Natural killer cell treated with Interleukin-12 subunit alpha and Interleukin-12 subunit beta and Interleukin-15 and Interleukin-18, amount 100 ng/mL, for 72 hours (primary cell): ENCODE data around the gene BNIP1. TPM values are rescaled to one million over a fixed set of nuclear protein-coding genes. Genes with fewer than 3 reads are reported as not detected.
"Not testable (repeated sequence)": the region's sequence is repeated elsewhere in the genome, so short reads cannot be mapped to it uniquely, and the experiment has no call there.

ENCODE experiments used
- ATAC-seq, 2 donors: fragments of 150-1000 bp; cut with Tn5 transposase in 1 of 2; sonication (Bioruptor Pico), chemical (Tn5 transposase) in 1 of 2; 2 replicates each; pipeline ENCODE4 v1.10.0; 2021
- DNase-seq: peaks from one replicate; pipeline ENCODE4 v3.0.0; 2022; ENCODE audit warnings: low spot score
- H3K27ac Mint-ChIP-seq, 2 donors: 1 replicate in 1 of 2; 2 replicates in 1 of 2; pipeline ENCODE4 v1.8.0; 2022; ENCODE audit warnings: mixed read lengths in 2 of 2, mild to moderate bottlenecking in 1 of 2, moderate library complexity in 1 of 2
- H3K27me3 Mint-ChIP-seq, 2 donors: 1 replicate in 1 of 2; 2 replicates in 1 of 2; pipeline ENCODE4 v1.8.0; 2022; ENCODE audit warnings: mixed read lengths in 2 of 2
- H3K36me3 Mint-ChIP-seq: one replicate; pipeline ENCODE4 v1.8.0; 2022; ENCODE audit warnings: mixed read lengths
- H3K4me1 Mint-ChIP-seq, 2 donors: 1 replicate in 1 of 2; 2 replicates in 1 of 2; pipeline ENCODE4 v1.8.0; 2022; ENCODE audit warnings: low read depth in 2 of 2, mixed read lengths in 2 of 2, mild to moderate bottlenecking in 1 of 2
- H3K4me3 Mint-ChIP-seq: one replicate; pipeline ENCODE4 v1.8.0; 2022; ENCODE audit warnings: mixed read lengths
- H3K9me3 Mint-ChIP-seq: 2 replicates; pipeline ENCODE4 v1.8.0; 2022; ENCODE audit warnings: mixed read lengths
- total RNA-seq, 2 donors: library from RNA; stranded (reverse); gene quantifications; one replicate each; pipeline ENCODE4 v1.2.3, GENCODE V29; 2022

The BNIP1 gene, protein sequence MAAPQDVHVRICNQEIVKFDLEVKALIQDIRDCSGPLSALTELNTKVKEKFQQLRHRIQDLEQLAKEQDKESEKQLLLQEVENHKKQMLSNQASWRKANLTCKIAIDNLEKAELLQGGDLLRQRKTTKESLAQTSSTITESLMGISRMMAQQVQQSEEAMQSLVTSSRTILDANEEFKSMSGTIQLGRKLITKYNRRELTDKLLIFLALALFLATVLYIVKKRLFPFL
- 10 to 100 TPM; 17.4 to 18.0 TPM for total RNA-seq

- Mint-ChIP-seq H3K27me3 (no peaks in the 10 kb centered on the region), H3K9me3 (no peaks in the 10 kb centered on the region), H3K36me3 (peaks cover 11% of the 10 kb centered on the region), H3K4me3 (peak within 1 kb of the TSS; percentile 96), H3K27ac (peak within 1 kb of the TSS; percentile 93 to 96), H3K4me1 (peaks cover 5 to 7% of the 10 kb centered on the region in 2 donors)
- ATAC-seq, result peak; percentile 95 to 96
- DNase-seq, result peak; percentile 95
Measured at GRCh38 chr5:173144200-173145176, at the start of gene BNIP1. TSS of gene BNIP1 (plus strand) at chr5:173144531. CDS start at chr5:173144546, 15 bp downstream.

DNA sequence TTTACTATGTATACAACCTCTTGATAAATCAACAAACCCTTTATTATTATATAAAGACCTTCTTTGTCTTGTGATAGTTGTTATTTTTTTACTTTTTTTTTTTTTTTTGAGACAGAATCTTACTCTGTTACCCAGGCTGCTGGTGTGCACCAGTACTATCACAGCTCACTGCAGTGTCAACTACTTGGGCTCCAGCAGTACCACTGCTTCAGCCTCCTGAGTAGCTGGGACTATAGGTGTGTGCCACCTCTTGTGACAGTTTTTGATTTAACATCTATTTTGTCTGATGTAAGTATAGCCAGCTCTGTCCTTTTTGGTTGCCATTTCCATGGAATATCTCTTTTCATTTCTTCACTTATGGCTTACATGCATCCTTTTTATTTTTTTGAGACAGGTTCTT, 45.5 kb upstream of the BNIP1 start:
- Mint-ChIP-seq H3K27me3 (no peaks in the 10 kb centered on the region), H3K27ac (peak overlapping the region in 1 of 2 donors; percentile 52), H3K4me1 (peaks cover 15 to 23% of the 10 kb centered on the region in 2 donors), H3K36me3 (peaks cover 13% of the 10 kb centered on the region), H3K9me3 (peaks cover 4% of the 10 kb centered on the region), H3K4me3 (no peak overlapping the region)
- no peak for DNase-seq
- no peak for ATAC-seq

GRCh38 chr5:173099461-173099860, 44.9 kb upstream of the BNIP1 start:
- Mint-ChIP-seq H3K36me3 (peaks cover 13% of the 10 kb centered on the region), H3K9me3 (peaks cover 4% of the 10 kb centered on the region), H3K4me1 (peaks cover 12 to 29% of the 10 kb centered on the region in 2 donors), H3K27me3 (no peaks in the 10 kb centered on the region), H3K27ac (peak overlapping the region in 1 of 2 donors; percentile 52), H3K4me3 (no peak overlapping the region)
- DNase-seq, result no peak
- ATAC-seq, result no peak

GRCh38 chr5:173101245-173101644, 43.1 kb upstream of the BNIP1 start:
- H3K4me3 Mint-ChIP-seq, result no peak overlapping the region
- H3K27ac Mint-ChIP-seq, result no peak overlapping the region
- peaks cover 4% of the 10 kb centered on the region for H3K9me3 Mint-ChIP-seq
- H3K36me3 Mint-ChIP-seq, result peaks cover 13% of the 10 kb centered on the region
- no peaks in the 10 kb centered on the region for H3K27me3 Mint-ChIP-seq
- peaks cover 12 to 31% of the 10 kb centered on the region in 2 donors for H3K4me1 Mint-ChIP-seq
- no peak for DNase-seq
- no peak for ATAC-seq

GRCh38 chr5:173103411-173103810, 40.9 kb upstream of the BNIP1 start:
- no peak for ATAC-seq
- Mint-ChIP-seq H3K27me3 (no peaks in the 10 kb centered on the region), H3K4me3 (no peak overlapping the region), H3K36me3 (peaks cover 13% of the 10 kb centered on the region), H3K4me1 (peaks cover 8 to 27% of the 10 kb centered on the region in 2 donors), H3K27ac (peak overlapping the region in 1 of 2 donors; percentile 45), H3K9me3 (peaks cover 4% of the 10 kb centered on the region)
- no peak for DNase-seq

- H3K27ac Mint-ChIP-seq, result no peak overlapping the region
- DNase-seq (no peak), ATAC-seq (peak in 1 of 2 donors; percentile 36)
- peaks cover 5% of the 10 kb centered on the region for H3K36me3 Mint-ChIP-seq
- H3K27me3 Mint-ChIP-seq, result no peaks in the 10 kb centered on the region
- H3K9me3 Mint-ChIP-seq, result no peaks in the 10 kb centered on the region
- H3K4me3 Mint-ChIP-seq, result no peak overlapping the region
- peaks cover 4 to 13% of the 10 kb centered on the region in 2 donors for H3K4me1 Mint-ChIP-seq
Measured at GRCh38 chr5:173108914-173109313, 35.4 kb upstream of the BNIP1 start.

- DNase-seq (no peak), ATAC-seq (no peak)
- Mint-ChIP-seq H3K27ac (no peak overlapping the region), H3K4me1 (no peaks in the 10 kb centered on the region), H3K4me3 (no peak overlapping the region), H3K27me3 (no peaks in the 10 kb centered on the region), H3K9me3 (no peaks in the 10 kb centered on the region), H3K36me3 (peaks cover 4% of the 10 kb centered on the region)
Measured at GRCh38 chr5:173114536-173114935, 29.8 kb upstream of the BNIP1 start.

DNA sequence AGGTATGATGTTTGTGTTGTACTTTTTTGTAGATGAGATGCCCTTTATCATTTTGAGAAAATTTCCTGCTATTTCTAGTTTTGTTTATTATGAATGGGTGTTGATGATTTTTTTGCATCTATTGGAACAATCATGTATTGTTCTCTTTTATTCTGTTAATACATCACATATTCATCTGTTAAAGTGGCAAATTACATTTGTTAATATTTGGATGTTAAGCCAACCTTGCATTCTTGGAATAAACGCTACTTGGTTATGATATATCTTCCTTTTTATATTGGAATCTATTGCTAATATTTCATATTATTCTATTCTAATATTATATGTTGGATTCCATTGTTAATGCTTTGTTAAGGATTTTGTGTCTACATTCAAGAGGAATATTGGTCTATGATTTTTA, 24.6 kb upstream of the BNIP1 start:
- no peak overlapping the region for H3K27ac Mint-ChIP-seq
- DNase-seq, result no peak
- no peak overlapping the region for H3K4me3 Mint-ChIP-seq
- peaks cover 0 to 2% of the 10 kb centered on the region in 2 donors for H3K4me1 Mint-ChIP-seq
- H3K27me3 Mint-ChIP-seq, result no peaks in the 10 kb centered on the region
- no peak for ATAC-seq
- H3K36me3 Mint-ChIP-seq, result peaks cover 6% of the 10 kb centered on the region
- no peaks in the 10 kb centered on the region for H3K9me3 Mint-ChIP-seq

GRCh38 chr5:173123416-173123815, 20.9 kb upstream of the BNIP1 start:
- peaks cover 6% of the 10 kb centered on the region for H3K36me3 Mint-ChIP-seq
- DNase-seq (no peak), ATAC-seq (no peak)
- no peak overlapping the region for H3K27ac Mint-ChIP-seq
- no peak overlapping the region for H3K4me3 Mint-ChIP-seq
- no peaks in the 10 kb centered on the region for H3K9me3 Mint-ChIP-seq
- no peaks in the 10 kb centered on the region for H3K27me3 Mint-ChIP-seq
- peaks cover 0 to 2% of the 10 kb centered on the region in 2 donors for H3K4me1 Mint-ChIP-seq

- H3K4me3 Mint-ChIP-seq, H3K36me3 Mint-ChIP-seq, H3K9me3 Mint-ChIP-seq, H3K4me1 Mint-ChIP-seq, ATAC-seq, H3K27ac Mint-ChIP-seq, H3K27me3 Mint-ChIP-seq, DNase-seq: not testable (repeated sequence)
Measured at GRCh38 chr5:173132166-173132565, 12.2 kb upstream of the BNIP1 start.

- H3K27ac Mint-ChIP-seq, result no peak overlapping the region
- DNase-seq, result no peak
- H3K27me3 Mint-ChIP-seq, result no peaks in the 10 kb centered on the region
- no peaks in the 10 kb centered on the region for H3K36me3 Mint-ChIP-seq
- H3K9me3 Mint-ChIP-seq, result no peaks in the 10 kb centered on the region
- ATAC-seq, result no peak
- H3K4me3 Mint-ChIP-seq, result no peak overlapping the region
- no peaks in the 10 kb centered on the region for H3K4me1 Mint-ChIP-seq
Measured at GRCh38 chr5:173138707-173139106, 5.6 kb upstream of the BNIP1 start.

GRCh38 chr5:173139631-173140030, 4.7 kb upstream of the BNIP1 start:
- H3K9me3 Mint-ChIP-seq, result no peaks in the 10 kb centered on the region
- H3K36me3 Mint-ChIP-seq, result no peaks in the 10 kb centered on the region
- ATAC-seq, result no peak
- no peak overlapping the region for H3K4me3 Mint-ChIP-seq
- no peak overlapping the region for H3K27ac Mint-ChIP-seq
- H3K4me1 Mint-ChIP-seq, result peaks cover 0 to under 1% of the 10 kb centered on the region in 2 donors
- H3K27me3 Mint-ChIP-seq, result no peaks in the 10 kb centered on the region
- DNase-seq, result no peak

DNA sequence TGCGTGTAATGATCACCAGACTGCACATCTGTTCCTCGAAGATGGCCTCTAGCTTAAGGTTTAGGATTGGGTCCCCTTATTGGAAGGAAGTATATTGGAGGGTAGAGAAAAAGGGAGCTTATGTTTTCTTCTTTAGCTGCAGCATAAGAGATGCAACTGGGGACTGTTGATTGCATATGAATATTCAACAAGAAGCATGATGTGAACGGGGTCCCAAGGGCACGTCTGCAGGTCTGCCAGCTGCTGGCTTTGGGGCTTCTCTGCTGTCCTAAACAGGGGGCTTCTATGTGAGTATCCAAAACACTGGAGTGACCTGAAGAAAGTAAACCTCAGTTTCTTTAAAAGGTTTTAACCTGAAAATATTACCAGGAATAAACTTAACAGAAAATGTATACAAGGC, 3.6 kb upstream of the BNIP1 start:
- peaks cover 4 to 5% of the 10 kb centered on the region in 2 donors for H3K4me1 Mint-ChIP-seq

GRCh38 chr5:173143567-173143966, 764 bp upstream of the BNIP1 start:
- Mint-ChIP-seq H3K27me3 (no peaks in the 10 kb centered on the region), H3K36me3 (peaks cover 6% of the 10 kb centered on the region), H3K4me3 (peak overlapping the region; percentile 96), H3K27ac (peak overlapping the region; percentile 93 to 96), H3K9me3 (no peaks in the 10 kb centered on the region), H3K4me1 (peaks cover 4 to 5% of the 10 kb centered on the region in 2 donors)
- ATAC-seq, result no peak
- no peak for DNase-seq

More for the DNA sequence above, 3.6 kb upstream of the BNIP1 start:
- Mint-ChIP-seq H3K9me3 (no peaks in the 10 kb centered on the region), H3K4me3 (no peak overlapping the region), H3K36me3 (no peaks in the 10 kb centered on the region), H3K27ac (no peak overlapping the region), H3K27me3 (no peaks in the 10 kb centered on the region)
- ATAC-seq, result no peak
- no peak for DNase-seq
